Mesenteric fat pad (tissue), 1 donor: ENCODE data around the gene GRAMD1B. TPM values are rescaled to one million over a fixed set of nuclear protein-coding genes. Genes with fewer than 3 reads are reported as not detected.

Source experiments
- DNase-seq: peaks from one replicate; pipeline ENCODE4 v3.0.0-alpha.2; 2020; ENCODE audit warnings: low spot score
- total RNA-seq: library from RNA; stranded (reverse); fragmentation: NEBNext Ultra II Directional; extraction: Animal tissue kit (Norgen Biotek cat#: 25700); gene quantifications from one replicate; pipeline ENCODE4 v1.2.1, GENCODE V29; 2021
- donor health status: DM: yes; HTN: yes; CAD: no.

The GRAMD1B gene
- total RNA-seq, 1 donor from 2014 or later, result 7.7 TPM

- DNase-seq, result no peak
Measured at GRCh38 chr11:123473941-123474677, 44.0 kb downstream of the GRAMD1B start.

GRCh38 chr11:123474994-123475393 is 44.9 kb downstream of the GRAMD1B start:
- no peak for DNase-seq

DNA sequence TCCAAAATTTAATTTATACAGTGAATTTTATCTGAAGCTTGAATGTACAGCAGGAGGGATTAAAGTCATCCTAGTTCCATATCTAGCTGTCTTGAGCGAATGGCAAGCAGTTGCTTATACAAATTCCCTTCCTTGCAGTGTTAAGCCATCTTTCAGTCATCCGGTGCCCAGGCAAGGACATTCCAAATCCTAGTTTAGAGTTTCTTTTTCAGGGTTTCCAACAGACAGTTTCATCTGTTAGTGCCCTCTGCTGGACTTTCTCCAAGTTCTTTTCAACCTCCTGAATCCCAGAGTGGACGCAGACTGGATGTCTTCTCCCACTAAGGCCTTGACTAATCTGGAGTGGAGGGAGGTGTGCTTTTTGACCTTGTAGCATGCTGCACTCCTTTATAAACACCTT is 45.4 kb downstream of the GRAMD1B start:
- DNase-seq, result no peak

DNA sequence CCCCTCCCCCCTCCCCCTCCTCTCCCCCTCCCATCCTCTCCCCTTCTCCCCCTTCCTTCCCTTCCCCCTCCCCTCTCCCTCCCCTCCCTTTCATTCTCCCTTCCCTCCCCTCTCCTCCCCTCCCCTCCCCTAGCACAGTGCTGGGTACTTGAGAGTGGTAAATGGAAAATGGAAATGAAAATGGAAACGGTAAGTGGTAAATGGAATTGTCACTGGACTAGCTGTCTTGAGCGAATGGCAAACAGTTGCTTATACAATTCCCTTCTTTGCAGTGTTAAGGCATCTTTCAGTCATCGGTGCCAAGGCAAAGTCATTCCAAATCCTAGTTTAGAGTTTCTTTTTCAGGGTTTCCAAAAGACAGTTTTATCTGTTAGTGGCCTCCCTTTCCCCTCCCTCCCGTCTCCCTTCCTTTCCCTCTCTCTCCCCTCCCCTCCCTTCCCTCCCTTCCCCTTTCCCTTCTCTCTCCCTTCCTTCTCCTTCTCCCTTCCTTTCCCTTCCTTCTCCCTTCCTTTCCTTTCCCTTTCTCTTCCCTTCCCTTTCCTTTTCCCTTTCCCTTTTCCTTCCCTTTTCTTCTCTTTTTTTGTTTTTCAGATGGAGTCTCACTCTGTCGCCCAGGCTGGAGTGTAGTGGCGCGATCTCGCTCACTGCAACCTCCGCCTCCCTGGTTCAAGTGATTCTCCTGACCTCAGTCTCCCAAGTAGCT is 47.3 kb downstream of the GRAMD1B start:
- no peak for DNase-seq

DNA sequence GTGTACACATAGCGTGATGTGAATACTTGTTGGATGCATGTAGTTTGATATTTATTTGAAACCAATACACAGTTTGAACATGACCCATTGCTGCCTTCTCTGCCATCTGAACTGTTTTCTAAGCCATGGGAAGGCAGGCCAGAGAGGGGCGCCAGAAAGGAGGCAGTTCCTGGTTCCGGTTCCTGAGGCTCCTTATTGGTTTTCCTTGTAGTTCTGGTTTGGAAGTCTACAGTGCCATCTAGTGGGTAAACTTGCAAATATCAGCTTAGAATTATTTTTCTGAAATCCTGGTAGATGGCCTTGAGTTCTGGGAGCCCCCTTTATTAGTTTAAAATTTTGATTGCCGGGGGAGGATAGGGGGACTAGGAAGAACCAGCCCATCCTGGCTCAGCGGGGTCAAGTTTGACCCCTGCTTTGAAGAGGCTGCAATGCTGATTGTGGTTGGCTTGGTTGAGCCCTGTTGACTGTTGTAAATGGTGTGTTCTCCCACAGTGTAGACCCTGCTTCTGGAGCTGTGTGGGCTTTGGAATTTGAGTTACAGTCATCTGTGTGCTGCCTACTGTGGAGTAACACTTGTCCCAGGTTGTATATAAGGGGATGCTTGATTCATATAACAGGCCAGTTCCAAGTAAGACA is 48.4 kb downstream of the GRAMD1B start:
- peak; percentile 67 for DNase-seq

DNA sequence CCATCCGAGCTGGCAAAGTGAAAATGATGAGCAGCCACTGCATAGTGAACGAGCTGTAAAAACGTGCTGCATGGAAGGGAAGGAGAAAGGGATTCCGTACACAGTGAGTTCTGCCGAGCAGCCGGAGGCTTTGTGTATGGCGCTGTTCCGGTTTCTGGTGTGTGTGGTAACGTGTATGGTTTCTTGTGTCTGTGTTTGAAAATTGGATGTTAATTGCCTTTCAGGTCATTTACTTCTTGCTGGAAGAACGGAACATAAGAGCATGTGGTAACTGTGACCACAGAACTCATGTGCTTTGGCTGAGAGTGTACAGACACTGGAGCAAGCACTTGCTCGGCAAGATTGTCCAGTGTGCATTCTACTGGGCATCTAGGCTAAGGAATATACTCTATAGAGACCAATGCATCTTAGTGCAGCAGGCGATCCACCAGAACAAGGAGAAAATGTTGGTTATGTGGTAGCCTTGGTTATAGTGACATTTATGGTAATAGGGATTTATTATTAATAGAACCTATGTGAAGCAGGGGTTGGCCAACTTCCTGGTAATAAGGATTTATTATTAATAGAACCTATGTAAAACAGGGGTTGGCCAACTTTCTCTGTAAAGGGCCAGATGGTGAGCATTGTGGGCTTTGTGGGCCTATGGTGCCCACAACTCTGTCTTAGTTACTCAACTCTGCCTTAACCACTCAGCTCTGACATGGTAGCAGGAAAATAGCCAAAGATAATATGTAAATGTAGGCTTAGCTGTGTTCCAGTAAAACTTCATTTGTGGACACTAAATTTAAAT is 49.2 kb downstream of the GRAMD1B start:
- DNase-seq, result no peak

DNA sequence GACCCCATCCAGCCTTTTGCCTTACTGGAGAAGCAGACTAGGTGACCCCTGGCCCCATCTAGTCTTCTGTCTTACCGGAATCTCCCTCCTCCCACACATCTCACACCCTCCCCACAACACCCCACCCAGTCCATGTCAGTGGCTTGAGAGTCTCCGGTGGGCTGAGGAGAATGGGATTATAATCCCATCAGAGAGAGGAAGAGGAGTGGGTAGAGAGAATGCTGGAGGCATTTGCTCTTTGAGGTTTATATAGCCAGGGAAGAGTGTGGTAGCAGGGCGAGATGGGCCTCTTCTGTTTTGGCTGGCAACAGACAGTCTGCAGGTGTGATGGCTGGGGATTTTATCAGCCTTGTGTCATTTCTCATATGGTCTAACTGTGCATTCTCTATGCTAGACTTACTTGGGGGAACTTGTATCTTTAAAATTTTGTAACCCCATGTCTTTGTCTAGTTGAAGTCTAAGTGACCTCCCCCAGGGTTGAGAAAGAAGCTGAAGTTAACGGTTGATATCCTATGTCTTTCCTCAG is 50.3 kb downstream of the GRAMD1B start:
- DNase-seq, result no peak

- no peak for DNase-seq
Measured at GRCh38 chr11:123480882-123481281, 50.8 kb downstream of the GRAMD1B start.

GRCh38 chr11:123481640-123482039 is 51.6 kb downstream of the GRAMD1B start:
- no peak for DNase-seq

DNA sequence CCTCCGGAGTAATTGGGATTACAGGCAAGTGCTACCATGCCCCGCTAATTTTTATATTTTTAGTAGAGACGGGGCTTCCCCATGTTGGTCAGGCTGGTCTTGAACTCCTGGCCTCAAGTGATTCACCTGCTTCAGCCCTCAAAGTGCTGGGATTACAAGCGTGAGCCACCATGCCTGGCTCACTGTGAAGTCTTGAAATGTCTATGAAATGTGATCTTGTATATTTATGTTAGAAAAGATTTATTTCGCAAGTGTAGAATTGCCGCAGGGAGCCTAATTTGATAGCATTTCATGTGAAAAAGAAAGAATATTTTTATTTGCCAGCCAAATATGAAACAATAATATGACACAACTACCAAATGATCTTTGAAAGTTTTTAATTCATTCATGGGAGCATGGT is 52.1 kb downstream of the GRAMD1B start:
- no peak for DNase-seq

DNA sequence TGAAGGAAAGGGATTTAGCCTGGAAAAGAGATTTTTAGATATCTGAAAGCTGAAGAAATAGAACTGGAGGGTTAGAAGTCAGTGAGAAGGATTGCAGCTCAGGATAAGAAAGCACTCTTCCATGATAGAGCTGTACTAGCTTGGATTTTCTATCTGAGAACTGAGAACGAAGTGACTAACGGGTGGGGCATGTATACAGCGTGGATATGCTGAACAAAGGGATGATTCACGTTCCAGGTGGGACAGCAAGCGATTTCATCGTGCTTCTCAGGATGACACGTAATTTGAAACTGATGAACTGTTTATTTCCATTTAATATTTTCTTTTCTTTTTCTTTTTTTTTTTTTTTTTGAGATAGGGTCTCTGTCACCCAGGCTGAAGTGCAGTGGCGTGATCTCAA is 53.0 kb downstream of the GRAMD1B start:
- DNase-seq, result no peak

GRCh38 chr11:123483466-123483865 is 53.4 kb downstream of the GRAMD1B start:
- DNase-seq, result no peak

DNA sequence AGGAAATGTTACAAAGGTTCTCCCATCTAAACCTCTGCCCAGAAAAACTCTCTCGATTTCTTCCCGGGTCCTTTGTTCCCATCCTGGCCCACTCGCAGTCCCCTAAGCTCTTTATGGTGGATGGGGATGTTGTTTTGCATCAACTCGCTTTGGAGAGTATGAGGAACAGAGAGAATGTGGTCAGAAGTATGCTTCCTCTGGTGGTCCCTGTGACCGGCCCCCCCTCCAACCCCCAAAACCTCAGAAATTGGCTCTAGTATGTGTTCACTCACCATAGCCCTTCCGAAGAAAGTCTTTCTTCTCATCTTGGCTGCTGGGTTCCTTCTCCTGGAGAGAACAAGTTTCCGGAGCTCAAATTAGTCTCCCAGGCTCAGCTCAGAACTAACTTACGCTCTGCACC is 54.4 kb downstream of the GRAMD1B start:
- DNase-seq, result no peak

- DNase-seq, result no peak
Measured at GRCh38 chr11:123487157-123487744, 57.2 kb downstream of the GRAMD1B start.

DNA sequence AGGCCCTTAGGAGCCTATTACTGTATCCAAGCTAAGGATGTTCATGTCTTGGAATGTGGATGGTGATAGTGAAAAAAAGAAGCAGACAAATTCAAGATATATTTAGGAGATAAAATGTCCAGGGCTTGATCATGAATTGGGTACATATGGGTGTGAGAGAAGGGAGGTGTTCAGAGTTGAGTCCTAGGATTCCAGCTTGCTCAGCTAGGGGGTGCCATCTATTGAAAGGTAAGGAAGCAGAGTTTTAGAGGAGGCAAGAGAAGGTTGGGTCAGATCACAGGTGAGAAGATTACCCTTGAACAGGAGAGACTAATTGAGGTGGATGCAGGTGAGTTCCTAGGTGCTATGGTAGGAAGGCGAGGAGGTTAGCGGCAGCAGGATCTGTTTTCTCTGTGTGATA is 60.5 kb downstream of the GRAMD1B start:
- no peak for DNase-seq

GRCh38 chr11:123491241-123491640 is 61.2 kb downstream of the GRAMD1B start:
- DNase-seq, result no peak

DNA sequence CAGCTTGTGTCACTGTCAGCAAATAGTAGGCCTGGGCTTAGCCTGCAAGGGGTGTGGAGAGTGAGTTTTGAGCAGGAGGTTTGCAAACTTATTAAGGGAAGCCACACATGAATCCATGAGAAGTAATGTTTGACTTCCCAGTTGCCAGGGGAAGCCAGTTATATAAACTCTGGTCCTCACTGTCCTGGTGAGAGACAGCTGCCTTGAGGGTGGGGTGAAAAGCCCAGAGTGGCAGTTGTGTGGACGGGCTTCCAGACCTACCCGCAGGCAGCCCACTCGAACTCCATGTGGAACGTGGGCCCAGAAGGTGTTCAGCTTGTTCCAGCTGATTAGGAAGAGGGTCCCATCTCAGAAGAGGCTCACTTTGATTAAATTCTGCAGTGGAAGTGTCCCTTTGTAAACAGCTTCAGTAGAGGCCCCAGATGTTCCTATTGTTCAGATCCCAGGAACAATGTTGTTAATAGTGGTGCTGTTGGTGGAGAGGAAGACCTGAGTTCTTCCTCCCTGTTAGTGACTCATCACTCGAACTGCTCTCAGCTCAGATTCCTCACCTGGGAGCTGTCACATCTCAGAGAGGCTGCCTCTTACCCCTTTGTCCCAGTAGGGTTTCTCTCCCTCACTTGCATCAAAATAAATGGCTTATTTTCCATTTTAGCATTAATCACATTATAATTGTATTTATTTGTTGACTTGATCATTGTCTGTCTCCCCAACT is 63.4 kb downstream of the GRAMD1B start:
- DNase-seq, result no peak

DNA sequence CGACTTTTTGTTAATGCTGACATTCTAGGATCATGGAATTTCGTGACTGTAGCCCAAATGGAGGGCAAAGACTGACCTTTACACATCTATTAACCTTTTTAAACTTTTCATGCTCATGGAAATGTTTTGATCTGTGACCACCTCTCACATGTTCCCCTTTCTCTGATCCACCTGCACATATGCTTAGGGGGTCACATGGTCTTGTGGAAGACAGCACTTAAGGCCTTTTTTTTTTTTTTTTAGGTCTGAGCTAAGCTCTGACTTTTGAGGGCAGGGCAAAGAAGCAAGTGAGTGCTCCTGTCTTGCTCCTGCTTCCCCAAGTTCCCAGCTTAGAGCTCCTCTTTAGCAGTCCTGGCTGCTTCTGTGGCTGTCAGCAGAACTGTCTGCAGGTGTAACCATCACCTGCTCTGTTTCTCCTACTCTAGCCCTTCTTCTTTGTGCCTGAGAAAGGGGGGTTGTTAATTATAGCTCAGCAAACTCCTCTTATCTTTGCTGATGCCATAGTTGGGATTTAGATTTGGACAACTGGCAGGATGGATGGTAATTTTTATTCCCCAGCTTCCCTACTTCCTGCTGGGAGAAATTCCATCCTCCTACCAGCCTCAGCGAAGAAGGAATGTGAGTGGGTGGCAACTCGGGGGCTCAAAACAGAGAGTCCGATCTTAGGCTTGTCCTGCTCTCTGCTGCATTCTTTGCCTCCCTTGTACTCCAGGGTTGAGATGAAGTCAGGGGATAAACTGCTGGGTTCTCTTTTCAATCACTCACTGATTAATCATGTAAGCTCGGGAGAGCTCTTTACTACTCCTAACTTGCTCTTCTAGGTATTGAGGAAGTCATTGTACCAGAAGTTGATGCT is 64.4 kb downstream of the GRAMD1B start:
- DNase-seq, result no peak

GRCh38 chr11:123504401-123504800 is 74.3 kb downstream of the GRAMD1B start:
- no peak for DNase-seq
